Measurements from ENCODE around the gene NFILZ.

NFILZ gene

GRCh38 chr19:8601796-8602195, 28.6 kb upstream of the NFILZ start:
- no peak for TF ChIP-seq CTCF (IDR thresholded peaks at IDR 0.05; ENCODE audit: extremely low read depth, insufficient read depth, missing control alignments)
- in situ Hi-C loops (cut with MboI; ENCODE audit: low pct_unique_long_range_greater_than_20kb, low sequenced_read_pairs, unreplicated experiment) = no loop called here
- no peak for DNase-seq (ENCODE audit: low spot score)

- no peak for TF ChIP-seq CTCF (IDR thresholded peaks at IDR 0.05; ENCODE audit: extremely low read depth, insufficient read depth, missing control alignments)
- no peak for DNase-seq (ENCODE audit: low spot score)
- in situ Hi-C loops (cut with MboI; ENCODE audit: low pct_unique_long_range_greater_than_20kb, low sequenced_read_pairs, unreplicated experiment) = no loop called here
Observed at GRCh38 chr19:8605514-8605913, 24.9 kb upstream of the NFILZ start.

GRCh38 chr19:8607386-8607785, 23.0 kb upstream of the NFILZ start:
- DNase-seq (ENCODE audit: low spot score) = no peak
- no peak for TF ChIP-seq CTCF (IDR thresholded peaks at IDR 0.05; ENCODE audit: extremely low read depth, insufficient read depth, missing control alignments)
- in situ Hi-C loops (cut with MboI; ENCODE audit: low pct_unique_long_range_greater_than_20kb, low sequenced_read_pairs, unreplicated experiment) = no loop called here

GRCh38 chr19:8608941-8609278, 21.5 kb upstream of the NFILZ start:
- no peak for DNase-seq (ENCODE audit: low spot score)
- in situ Hi-C loops (cut with MboI; ENCODE audit: low pct_unique_long_range_greater_than_20kb, low sequenced_read_pairs, unreplicated experiment) = no loop called here
- TF ChIP-seq CTCF (IDR thresholded peaks at IDR 0.05; ENCODE audit: extremely low read depth, insufficient read depth, missing control alignments) = no peak

- in situ Hi-C loops (cut with MboI; ENCODE audit: low pct_unique_long_range_greater_than_20kb, low sequenced_read_pairs, unreplicated experiment) = no loop called here
Observed at GRCh38 chr19:8609279-8610040, 21.0 kb upstream of the NFILZ start.

GRCh38 chr19:8610041-8610935, 20.1 kb upstream of the NFILZ start, which contains the start of gene ADAMTS10:
Gene ADAMTS10, minus strand, starts transcription at chr19:8610715. Its CDS starts 5,005 bp downstream, at chr19:8605710.
- DNase-seq (ENCODE audit: low spot score) = peak; percentile 72
- in situ Hi-C loops (cut with MboI; ENCODE audit: low pct_unique_long_range_greater_than_20kb, low sequenced_read_pairs, unreplicated experiment) = no loop called here
- no peak for TF ChIP-seq CTCF (IDR thresholded peaks at IDR 0.05; ENCODE audit: extremely low read depth, insufficient read depth, missing control alignments)

More at GRCh38 chr19:8609279-8610040, 21.0 kb upstream of the NFILZ start:
- DNase-seq (ENCODE audit: low spot score) = peak; percentile 72
- no peak for TF ChIP-seq CTCF (IDR thresholded peaks at IDR 0.05; ENCODE audit: extremely low read depth, insufficient read depth, missing control alignments)

Measured in GM13977 (cell line).